ENCODE results near the gene PLB1. TPM values are rescaled to one million over a fixed set of nuclear protein-coding genes. Genes with fewer than 3 reads are reported as not detected.

PLB1 gene
- polyA plus RNA-seq, 10 donors = 1.6 to 3.6 (median 2.3) TPM

- DNase-seq = no peak
Measured at GRCh38 chr2:28644760-28645159, 148.9 kb downstream of the PLB1 start.

- DNase-seq = no peak
Measured at GRCh38 chr2:28645553-28645952, 149.7 kb downstream of the PLB1 start.

GRCh38 chr2:28647682-28648081, 151.8 kb downstream of the PLB1 start:
- DNase-seq = no peak

- peak in 1 of 3 donors; percentile 35 for DNase-seq
Measured at GRCh38 chr2:28648147-28648546, 152.3 kb downstream of the PLB1 start.

- no peak for DNase-seq
Measured at GRCh38 chr2:28648671-28649395, 153.0 kb downstream of the PLB1 start.

- DNase-seq = no peak
Measured at GRCh38 chr2:28649481-28650265, 153.8 kb downstream of the PLB1 start.

GRCh38 chr2:28650266-28650584, 154.4 kb downstream of the PLB1 start:
- DNase-seq = no peak

GRCh38 chr2:28652217-28652616, 156.4 kb downstream of the PLB1 start:
- DNase-seq = no peak

GRCh38 chr2:28653892-28654662, 158.2 kb downstream of the PLB1 start:
- no peak for DNase-seq

- DNase-seq = no peak
Measured at GRCh38 chr2:28654663-28655320, 158.9 kb downstream of the PLB1 start.

- DNase-seq = no peak
Measured at GRCh38 chr2:28656937-28657615, 161.2 kb downstream of the PLB1 start.

- DNase-seq = peak in 2 of 3 donors; percentile 48 to 60
Measured at GRCh38 chr2:28658369-28658768, 162.5 kb downstream of the PLB1 start.

GRCh38 chr2:28659127-28659526, 163.3 kb downstream of the PLB1 start:
- DNase-seq = no peak

GRCh38 chr2:28661589-28662001, 165.7 kb downstream of the PLB1 start:
- DNase-seq = peak; percentile 56 to 88 (median 65)

GRCh38 chr2:28662044-28662443, 166.2 kb downstream of the PLB1 start:
- no peak for DNase-seq

- no peak for DNase-seq
Measured at GRCh38 chr2:28662468-28663181, 166.8 kb downstream of the PLB1 start.

GRCh38 chr2:28663359-28663758, 167.5 kb downstream of the PLB1 start:
- no peak for DNase-seq

- peak in 1 of 3 donors; percentile 80 for DNase-seq
Measured at GRCh38 chr2:28664120-28664842, 168.4 kb downstream of the PLB1 start.

GRCh38 chr2:28665041-28665704, 169.3 kb downstream of the PLB1 start:
- DNase-seq = peak; percentile 82 to 94 (median 84)

All from muscle of back (tissue), 11 donors.